Progenitor cell of endocrine pancreas (in vitro differentiated cells): ENCODE data around the gene SPOCK2. TPM values are rescaled to one million over a fixed set of nuclear protein-coding genes. Genes with fewer than 3 reads are reported as not detected.

Experiments
- DNase-seq: peaks from one replicate; pipeline ENCODE4 v3.0.0; 2021; ENCODE audit warnings: low spot score; ENCODE audit not compliant: unreplicated experiment
- H3K27ac Mint-ChIP-seq: 2 replicates; pipeline ENCODE4 v1.8.0; 2021; ENCODE audit warnings: mild to moderate bottlenecking, moderate library complexity, mixed read lengths
- H3K27me3 Mint-ChIP-seq: 2 replicates; pipeline ENCODE4 v1.8.0; 2021; ENCODE audit warnings: mixed read lengths
- H3K36me3 Mint-ChIP-seq: 2 replicates; pipeline ENCODE4 v1.8.0; 2022; ENCODE audit warnings: mixed read lengths; ENCODE audit not compliant: insufficient read depth
- H3K4me1 Mint-ChIP-seq: 2 replicates; pipeline ENCODE4 v1.8.0; 2021; ENCODE audit warnings: low read depth, mixed read lengths
- H3K4me3 Mint-ChIP-seq: 2 replicates; pipeline ENCODE4 v1.8.0; 2021; ENCODE audit warnings: low read depth, mild to moderate bottlenecking, moderate library complexity, mixed read lengths
- H3K9me3 Mint-ChIP-seq: 2 replicates; pipeline ENCODE4 v1.8.0; 2021; ENCODE audit warnings: low read depth, mixed read lengths
- CTCF ChIP-seq: fragments of 200-600 bp; sonication (generic); IDR thresholded peaks from one replicate; pipeline ENCODE4 v1.5.0; 2021; ENCODE audit warnings: antibody characterized with exemption, mild to moderate bottlenecking; ENCODE audit not compliant: unreplicated experiment
- total RNA-seq: library from RNA; stranded (reverse); gene quantifications from 2 replicates; pipeline ENCODE4 v1.2.1, GENCODE V29; 2021

Gene SPOCK2
- total RNA-seq, 1 donor from 2014 or later = 47.7 TPM

- Mint-ChIP-seq H3K9me3 (no peaks in the 10 kb centered on the region), H3K4me1 (peaks cover 41% of the 10 kb centered on the region), H3K27me3 (no peaks in the 10 kb centered on the region), H3K27ac (peak overlapping the region; percentile 62), H3K36me3 (no peaks in the 10 kb centered on the region), H3K4me3 (no peak overlapping the region)
- DNase-seq = no peak
- no peak for TF ChIP-seq CTCF
These were observed 49.0 kb downstream of the SPOCK2 start for GRCh38 chr10:72039377-72039776.

GRCh38 chr10:72038458-72039001 lies 49.8 kb downstream of the SPOCK2 start:
- H3K4me1 Mint-ChIP-seq = peaks cover 44% of the 10 kb centered on the region
- TF ChIP-seq CTCF = no peak
- H3K27ac Mint-ChIP-seq = peak overlapping the region; percentile 80
- no peak for DNase-seq
- H3K9me3 Mint-ChIP-seq = no peaks in the 10 kb centered on the region
- no peaks in the 10 kb centered on the region for H3K27me3 Mint-ChIP-seq
- H3K36me3 Mint-ChIP-seq = no peaks in the 10 kb centered on the region
- H3K4me3 Mint-ChIP-seq = no peak overlapping the region

DNA sequence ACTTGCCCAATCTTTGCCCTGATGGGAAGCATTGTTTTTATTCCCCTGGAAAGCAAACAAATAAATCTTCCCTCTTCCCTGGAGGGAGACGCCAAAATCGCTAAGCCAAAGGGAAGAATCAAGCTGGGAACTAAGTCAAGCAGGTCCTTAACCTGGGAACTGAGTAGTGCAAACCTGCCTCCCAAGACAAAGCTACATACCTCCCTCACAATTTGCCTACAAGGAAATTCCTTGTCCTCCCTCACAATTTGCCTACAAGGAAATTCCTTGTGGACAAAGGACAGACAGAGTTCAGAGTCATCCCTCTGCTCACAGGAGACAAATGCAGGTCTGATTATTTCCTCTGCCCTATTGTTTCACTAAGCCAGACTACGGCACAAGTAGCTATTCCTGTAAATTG lies 50.5 kb downstream of the SPOCK2 start:
- no peak for TF ChIP-seq CTCF
- Mint-ChIP-seq H3K36me3 (no peaks in the 10 kb centered on the region), H3K27me3 (no peaks in the 10 kb centered on the region), H3K4me3 (no peak overlapping the region), H3K27ac (peak overlapping the region; percentile 80), H3K9me3 (no peaks in the 10 kb centered on the region), H3K4me1 (peaks cover 38% of the 10 kb centered on the region)
- no peak for DNase-seq

DNA sequence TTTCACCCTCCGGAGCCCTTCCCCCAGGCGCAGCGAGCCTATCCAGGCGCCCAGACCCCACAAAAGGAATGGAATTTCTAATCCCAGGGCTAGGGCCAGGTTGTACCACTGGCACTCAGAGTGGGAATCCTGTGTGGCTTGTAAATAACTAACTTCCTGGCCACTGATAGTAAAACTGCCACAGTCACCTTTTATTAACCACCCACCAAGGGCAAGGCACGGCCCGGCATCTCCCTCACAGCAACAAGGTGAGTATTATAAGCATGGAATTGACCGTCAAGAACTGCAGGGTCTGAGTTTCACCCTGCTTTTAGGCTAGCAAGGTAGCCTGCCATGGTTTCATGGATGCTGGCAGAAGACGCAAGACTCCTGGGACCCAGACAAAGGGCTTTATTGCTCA lies 51.1 kb downstream of the SPOCK2 start:
- Mint-ChIP-seq H3K4me3 (no peak overlapping the region), H3K9me3 (no peaks in the 10 kb centered on the region), H3K36me3 (no peaks in the 10 kb centered on the region), H3K4me1 (peaks cover 34% of the 10 kb centered on the region), H3K27me3 (no peaks in the 10 kb centered on the region), H3K27ac (peak overlapping the region; percentile 80)
- TF ChIP-seq CTCF = no peak
- DNase-seq = no peak

GRCh38 chr10:72035252-72035887 lies 53.0 kb downstream of the SPOCK2 start:
- H3K27me3 Mint-ChIP-seq = no peaks in the 10 kb centered on the region
- no peaks in the 10 kb centered on the region for H3K9me3 Mint-ChIP-seq
- H3K27ac Mint-ChIP-seq = no peak overlapping the region
- H3K4me3 Mint-ChIP-seq = no peak overlapping the region
- DNase-seq = no peak
- peaks cover 39% of the 10 kb centered on the region for H3K4me1 Mint-ChIP-seq
- no peak for TF ChIP-seq CTCF
- no peaks in the 10 kb centered on the region for H3K36me3 Mint-ChIP-seq
